C4-2B (cell line): ENCODE results near the gene MFAP3.

ENCODE experiments used
- H3K27ac ChIP-seq: fragments of 450-650 bp; 2 replicates; pipeline ENCODE4 v1.5.1; 2017
- CTCF ChIP-seq: fragments of 450-650 bp; conservative IDR thresholded peaks from 2 replicates; pipeline ENCODE4 v1.5.1; 2017; ENCODE audit warnings: mild to moderate bottlenecking
- ZFX ChIP-seq: fragments of 450-650 bp; IDR thresholded peaks from 2 replicates; pipeline ENCODE4 v1.6.1; 2017

The MFAP3 gene

GRCh38 chr5:154092356-154093141, 53.8 kb downstream of the MFAP3 start:
- no peak overlapping the region for H3K27ac ChIP-seq

GRCh38 chr5:154093142-154093532, 54.4 kb downstream of the MFAP3 start:
- no peak for TF ChIP-seq ZFX
- no peak for TF ChIP-seq CTCF
- H3K27ac ChIP-seq = no peak overlapping the region

More at GRCh38 chr5:154092356-154093141, 53.8 kb downstream of the MFAP3 start:
- TF ChIP-seq ZFX = no peak
- peak; percentile 26 for TF ChIP-seq CTCF

GRCh38 chr5:154095904-154096303, 57.1 kb downstream of the MFAP3 start:
- TF ChIP-seq CTCF (no peak), ZFX (no peak)
- no peak overlapping the region for H3K27ac ChIP-seq

- H3K27ac ChIP-seq = no peak overlapping the region
- no peak for TF ChIP-seq ZFX
- TF ChIP-seq CTCF = no peak
These were observed 58.3 kb downstream of the MFAP3 start for GRCh38 chr5:154097031-154097430.

GRCh38 chr5:154098465-154098864, 59.7 kb downstream of the MFAP3 start:
- no peak overlapping the region for H3K27ac ChIP-seq
- no peak for TF ChIP-seq CTCF
- TF ChIP-seq ZFX = no peak

- TF ChIP-seq CTCF (no peak), ZFX (no peak)
These were observed 62.4 kb downstream of the MFAP3 start for GRCh38 chr5:154101184-154101583.

GRCh38 chr5:154103233-154103632, 64.5 kb downstream of the MFAP3 start:
- H3K27ac ChIP-seq = no peak overlapping the region
- no peak for TF ChIP-seq ZFX
- no peak for TF ChIP-seq CTCF

More at GRCh38 chr5:154101184-154101583, 62.4 kb downstream of the MFAP3 start:
- H3K27ac ChIP-seq = no peak overlapping the region
